Activated CD4-positive, alpha-beta T cell treated with anti-CD3 and anti-CD28 coated beads for 36 hours (primary cell): Measurements from ENCODE around the gene C1orf146. TPM values are rescaled to one million over a fixed set of nuclear protein-coding genes. Genes with fewer than 3 reads are reported as not detected.
"Not testable (repeated sequence)": the region's sequence is repeated elsewhere in the genome, so short reads cannot be mapped to it uniquely, and the experiment has no call there.

Experiments used
- ATAC-seq: fragments of 200-7000 bp; cut with Tn5 transposase; one replicate; pipeline ENCODE4 v1.10.0; 2021; ENCODE audit warnings: mild to moderate bottlenecking, moderate library complexity
- CTCF ChIA-PET: fragments of 350-600 bp; sonication (Branson Sonifier 250); formaldehyde crosslinking; loops from one replicate; lab custom pipeline; 2021; ENCODE audit warnings: antibody characterized with exemption; lab: Charles Lee
- POLR2A ChIA-PET: fragments of 350-600 bp; sonication (Branson Sonifier 250); formaldehyde crosslinking; loops from one replicate; lab custom pipeline; 2021; ENCODE audit warnings: antibody characterized with exemption, inconsistent platforms; lab: Charles Lee
- DNase-seq: peaks from one replicate; pipeline ENCODE4 v3.0.0-alpha.2; 2020
- H3K27ac Mint-ChIP-seq: one replicate; pipeline ENCODE4 v1.8.0; 2021; ENCODE audit warnings: mixed read lengths
- H3K27me3 Mint-ChIP-seq: one replicate; pipeline ENCODE4 v1.8.0; 2021; ENCODE audit warnings: mixed read lengths
- H3K36me3 Mint-ChIP-seq: one replicate; pipeline ENCODE4 v1.8.0; 2021; ENCODE audit warnings: low read depth, mixed read lengths
- H3K4me1 Mint-ChIP-seq: one replicate; pipeline ENCODE4 v1.8.0; 2021; ENCODE audit warnings: mixed read lengths
- H3K4me3 Mint-ChIP-seq: one replicate; pipeline ENCODE4 v1.8.0; 2021; ENCODE audit warnings: mild to moderate bottlenecking, moderate library complexity, mixed read lengths
- H3K9me3 Mint-ChIP-seq: one replicate; pipeline ENCODE4 v1.8.0; 2021; ENCODE audit warnings: low read depth, mixed read lengths
- intact Hi-C, 2 experiments: fragments of 100-400 bp; cut with DNase I in 1 of 2; cut with micrococcal nuclease in 1 of 2; formaldehyde crosslinking; loops; one replicate each; pipeline versions ENCODE4 v1.14.2 to v1.15.1; 2022 to 2024; cut with DNase I, micrococcal nuclease
- total RNA-seq, 2 experiments: library from RNA; stranded (reverse); gene quantifications; one replicate each; pipeline ENCODE4 v1.2.3, GENCODE V29; 2021

C1orf146 gene
- total RNA-seq, 2 experiments from 2014 or later = not detected

- POLR2A ChIA-PET = no interaction called here
Observed at GRCh38 chr1:92210701-92211100, 7.0 kb upstream of the C1orf146 start.

GRCh38 chr1:92211166-92211565, 6.5 kb upstream of the C1orf146 start:
- H3K9me3 Mint-ChIP-seq = no peaks in the 10 kb centered on the region
- H3K36me3 Mint-ChIP-seq = no peaks in the 10 kb centered on the region
- POLR2A ChIA-PET = no interaction called here
- DNase-seq = no peak
- no peak for ATAC-seq
- no peak overlapping the region for H3K4me3 Mint-ChIP-seq
- peaks cover 15% of the 10 kb centered on the region for H3K4me1 Mint-ChIP-seq
- H3K27me3 Mint-ChIP-seq = no peaks in the 10 kb centered on the region
- CTCF ChIA-PET = interaction anchor here (0.6 to 1.2 kb wide), 4 partner anchors 20 to 58 kb away, joined by 3 to 4 read pairs (median 4); no protein-coding TSS in a partner anchor
- intact Hi-C loops = no loop called here
- no peak overlapping the region for H3K27ac Mint-ChIP-seq

More at GRCh38 chr1:92210701-92211100, 7.0 kb upstream of the C1orf146 start:
- CTCF ChIA-PET = interaction anchor here (0.6 to 1.2 kb wide), 4 partner anchors 21 to 58 kb away, joined by 3 to 4 read pairs (median 4); no protein-coding TSS in a partner anchor
- intact Hi-C loops = no loop called here
- H3K4me1 Mint-ChIP-seq = peaks cover 15% of the 10 kb centered on the region
- no peak overlapping the region for H3K4me3 Mint-ChIP-seq
- no peak for DNase-seq
- peak; percentile 16 for ATAC-seq
- H3K27me3 Mint-ChIP-seq = no peaks in the 10 kb centered on the region
- no peaks in the 10 kb centered on the region for H3K36me3 Mint-ChIP-seq
- no peaks in the 10 kb centered on the region for H3K9me3 Mint-ChIP-seq
- no peak overlapping the region for H3K27ac Mint-ChIP-seq

- peaks cover 2% of the 10 kb centered on the region for H3K9me3 Mint-ChIP-seq
- CTCF ChIA-PET = no interaction called here
- intact Hi-C loops = no loop called here
- DNase-seq = no peak
- no peak overlapping the region for H3K27ac Mint-ChIP-seq
- no peaks in the 10 kb centered on the region for H3K27me3 Mint-ChIP-seq
- no peaks in the 10 kb centered on the region for H3K4me1 Mint-ChIP-seq
- no peaks in the 10 kb centered on the region for H3K36me3 Mint-ChIP-seq
- H3K4me3 Mint-ChIP-seq = no peak overlapping the region
- no peak for ATAC-seq
- POLR2A ChIA-PET = interaction anchor here (0.6 kb wide), 1 partner anchor 390 kb away, joined by 6 read pairs; no protein-coding TSS in a partner anchor
Observed at GRCh38 chr1:92218559-92218958, 844 bp downstream of the C1orf146 start.

- H3K4me3 Mint-ChIP-seq = no peak overlapping the region
- intact Hi-C loops = no loop called here
- no peaks in the 10 kb centered on the region for H3K36me3 Mint-ChIP-seq
- DNase-seq (no peak), ATAC-seq (peak; percentile 23)
- peaks cover 2% of the 10 kb centered on the region for H3K9me3 Mint-ChIP-seq
- H3K27me3 Mint-ChIP-seq = no peaks in the 10 kb centered on the region
- CTCF ChIA-PET = interaction anchor here (1.1 kb wide), 1 partner anchor 221 kb away, joined by 3 read pairs; no protein-coding TSS in a partner anchor
- H3K27ac Mint-ChIP-seq = no peak overlapping the region
- POLR2A ChIA-PET = interaction anchor here (0.6 kb wide), 1 partner anchor 390 kb away, joined by 6 read pairs; no protein-coding TSS in a partner anchor
- H3K4me1 Mint-ChIP-seq = no peaks in the 10 kb centered on the region
Observed at GRCh38 chr1:92219028-92219427, 1.3 kb downstream of the C1orf146 start.

GRCh38 chr1:92228401-92228800, 10.7 kb downstream of the C1orf146 start:
- H3K4me1 Mint-ChIP-seq = no peaks in the 10 kb centered on the region
- intact Hi-C loops = no loop called here
- no peaks in the 10 kb centered on the region for H3K27me3 Mint-ChIP-seq
- DNase-seq = no peak
- no peaks in the 10 kb centered on the region for H3K9me3 Mint-ChIP-seq
- CTCF ChIA-PET = no interaction called here
- no peaks in the 10 kb centered on the region for H3K36me3 Mint-ChIP-seq
- POLR2A ChIA-PET = no interaction called here
- ATAC-seq = no peak
- H3K27ac Mint-ChIP-seq = no peak overlapping the region
- H3K4me3 Mint-ChIP-seq = no peak overlapping the region

GRCh38 chr1:92230736-92231135, 13.0 kb downstream of the C1orf146 start:
- Mint-ChIP-seq H3K36me3 (no peaks in the 10 kb centered on the region), H3K27me3 (no peaks in the 10 kb centered on the region), H3K9me3 (no peaks in the 10 kb centered on the region), H3K4me3 (no peak overlapping the region), H3K27ac (no peak overlapping the region), H3K4me1 (no peaks in the 10 kb centered on the region)
- POLR2A ChIA-PET = interaction anchor here (0.6 kb wide), 1 partner anchor 1266 kb away, joined by 3 read pairs; no protein-coding TSS in a partner anchor
- CTCF ChIA-PET = interaction anchor here (0.7 to 0.9 kb wide), 4 partner anchors 11 to 276 kb away, joined by 3 to 4 read pairs (median 3); no protein-coding TSS in a partner anchor
- ATAC-seq = no peak
- no peak for DNase-seq
- intact Hi-C loops = no loop called here

GRCh38 chr1:92240034-92240433, 22.3 kb downstream of the C1orf146 start:
- ChIA-PET CTCF (interaction anchor here (1.7 kb wide), 1 partner anchor 159 kb away, joined by 3 read pairs; no protein-coding TSS in a partner anchor), POLR2A (no interaction called here)
- intact Hi-C loops = no loop called here
- H3K36me3 Mint-ChIP-seq = no peaks in the 10 kb centered on the region
- peaks cover 5% of the 10 kb centered on the region for H3K27me3 Mint-ChIP-seq
- ATAC-seq (no peak), DNase-seq (no peak)
- H3K27ac Mint-ChIP-seq = no peak overlapping the region
- H3K9me3 Mint-ChIP-seq = no peaks in the 10 kb centered on the region
- no peaks in the 10 kb centered on the region for H3K4me1 Mint-ChIP-seq
- H3K4me3 Mint-ChIP-seq = no peak overlapping the region

GRCh38 chr1:92244376-92244775, 26.7 kb downstream of the C1orf146 start:
- Mint-ChIP-seq H3K27ac (no peak overlapping the region), H3K36me3 (peaks cover 6% of the 10 kb centered on the region), H3K4me1 (no peaks in the 10 kb centered on the region), H3K27me3 (no peaks in the 10 kb centered on the region), H3K9me3 (no peaks in the 10 kb centered on the region), H3K4me3 (no peak overlapping the region)
- DNase-seq (no peak), ATAC-seq (no peak)
- intact Hi-C loops = no loop called here
- ChIA-PET POLR2A (no interaction called here), CTCF (interaction anchor here (0.7 kb wide), 1 partner anchor 36 kb away, joined by 3 read pairs; no protein-coding TSS in a partner anchor)

- not testable (repeated sequence) for ATAC-seq, H3K27me3 Mint-ChIP-seq, H3K4me3 Mint-ChIP-seq, DNase-seq, H3K27ac Mint-ChIP-seq, H3K4me1 Mint-ChIP-seq
- CTCF ChIA-PET = interaction anchor here (0.6 kb wide), 1 partner anchor 354 kb away, joined by 4 read pairs; no protein-coding TSS in a partner anchor
- POLR2A ChIA-PET = interaction anchor here (0.6 kb wide), 2 partner anchors 174 to 232 kb away, joined by 3 to 11 read pairs; partner anchors contain the start of gene BTBD8
- intact Hi-C loops = loop anchor here in 1 of 2 experiments (5.0 kb wide), 1 partner anchor 38 kb away; no protein-coding TSS in a partner anchor
- peaks cover 10% of the 10 kb centered on the region for H3K9me3 Mint-ChIP-seq
- H3K36me3 Mint-ChIP-seq = peaks cover 74% of the 10 kb centered on the region
Observed at GRCh38 chr1:92254714-92255113, 37.0 kb downstream of the C1orf146 start.

- Mint-ChIP-seq H3K27me3 (no peaks in the 10 kb centered on the region), H3K9me3 (peaks cover 10% of the 10 kb centered on the region), H3K4me1 (peaks cover 3% of the 10 kb centered on the region), H3K36me3 (peaks cover 86% of the 10 kb centered on the region), H3K27ac (no peak overlapping the region), H3K4me3 (no peak overlapping the region)
- ChIA-PET CTCF (no interaction called here), POLR2A (no interaction called here)
- intact Hi-C loops = no loop called here
- DNase-seq (no peak), ATAC-seq (no peak)
Observed at GRCh38 chr1:92259350-92259749, 41.6 kb downstream of the C1orf146 start.

- Mint-ChIP-seq H3K9me3 (no peaks in the 10 kb centered on the region), H3K4me3 (no peak overlapping the region), H3K4me1 (peaks cover 3% of the 10 kb centered on the region), H3K36me3 (peaks cover 61% of the 10 kb centered on the region), H3K27ac (no peak overlapping the region), H3K27me3 (no peaks in the 10 kb centered on the region)
- ATAC-seq = no peak
- intact Hi-C loops = no loop called here
- POLR2A ChIA-PET = interaction anchor here (0.7 kb wide), 1 partner anchor 16 kb away, joined by 3 read pairs; no protein-coding TSS in a partner anchor
- DNase-seq = no peak
- CTCF ChIA-PET = no interaction called here
Observed at GRCh38 chr1:92262516-92262915, 44.8 kb downstream of the C1orf146 start.

- intact Hi-C loops = no loop called here
- H3K4me3 Mint-ChIP-seq = no peak overlapping the region
- CTCF ChIA-PET = interaction anchor here (0.6 to 1.0 kb wide), 2 partner anchors 46 to 353 kb away, joined by 3 read pairs; no protein-coding TSS in a partner anchor
- peaks cover 2% of the 10 kb centered on the region for H3K4me1 Mint-ChIP-seq
- no peak for ATAC-seq
- POLR2A ChIA-PET = interaction anchor here (0.6 kb wide), 1 partner anchor 206 kb away, joined by 3 read pairs; no protein-coding TSS in a partner anchor
- H3K27me3 Mint-ChIP-seq = no peaks in the 10 kb centered on the region
- DNase-seq = no peak
- H3K27ac Mint-ChIP-seq = no peak overlapping the region
- H3K36me3 Mint-ChIP-seq = peaks cover 48% of the 10 kb centered on the region
- H3K9me3 Mint-ChIP-seq = no peaks in the 10 kb centered on the region
Observed at GRCh38 chr1:92273039-92273438, 55.3 kb downstream of the C1orf146 start.
